H54 (cell line): Measurements from ENCODE around the gene HRH1.

ENCODE experiments used
- DNase-seq: peaks from one replicate; pipeline ENCODE4 v3.0.0; 2011; ENCODE audit warnings: low spot score, mixed read lengths; ENCODE audit not compliant: insufficient read length
- FAIRE-seq: peaks from 3 replicates; lab custom pipeline; 2011; peaks lifted over from hg19 to GRCh38; lab: Jason Lieb, UNC
- POLR2A ChIP-seq: IDR thresholded peaks from 2 replicates; pipeline ENCODE4 v1.6.1; 2011; ENCODE audit warnings: low read depth, mild to moderate bottlenecking, low read length

Gene HRH1

DNA sequence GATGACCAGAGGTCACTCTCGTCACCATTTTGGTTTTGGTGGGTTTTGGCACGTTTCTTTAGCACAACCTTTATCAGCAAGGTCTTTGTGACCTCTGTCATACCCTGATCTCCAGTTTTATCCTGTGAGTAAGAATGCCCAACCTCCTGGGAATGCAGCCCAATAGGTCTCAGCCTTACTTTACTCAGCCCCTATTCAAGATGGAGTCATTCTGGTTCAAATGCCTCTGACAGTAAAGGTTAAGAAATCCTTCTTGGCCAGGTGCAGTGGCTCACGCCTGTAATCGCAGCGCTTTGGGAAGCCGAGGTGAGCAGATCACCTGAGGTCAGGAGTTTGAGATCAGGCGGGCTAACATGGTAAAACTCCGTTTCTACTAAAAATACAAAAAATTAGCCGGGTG lies 114.7 kb downstream of the HRH1 start:
- DNase-seq (no peak), FAIRE-seq (no peak)
- no peak for TF ChIP-seq POLR2A

GRCh38 chr3:11271986-11272904 lies 118.0 kb downstream of the HRH1 start, which contains the start of gene ATG7:
Gene ATG7 (plus strand): TSS chr3:11272397. CDS start chr3:11298696, 26,299 bp downstream.
- DNase-seq (peak; percentile 88), FAIRE-seq (peak; percentile 58)
- TF ChIP-seq POLR2A, result peak; percentile 80

DNA sequence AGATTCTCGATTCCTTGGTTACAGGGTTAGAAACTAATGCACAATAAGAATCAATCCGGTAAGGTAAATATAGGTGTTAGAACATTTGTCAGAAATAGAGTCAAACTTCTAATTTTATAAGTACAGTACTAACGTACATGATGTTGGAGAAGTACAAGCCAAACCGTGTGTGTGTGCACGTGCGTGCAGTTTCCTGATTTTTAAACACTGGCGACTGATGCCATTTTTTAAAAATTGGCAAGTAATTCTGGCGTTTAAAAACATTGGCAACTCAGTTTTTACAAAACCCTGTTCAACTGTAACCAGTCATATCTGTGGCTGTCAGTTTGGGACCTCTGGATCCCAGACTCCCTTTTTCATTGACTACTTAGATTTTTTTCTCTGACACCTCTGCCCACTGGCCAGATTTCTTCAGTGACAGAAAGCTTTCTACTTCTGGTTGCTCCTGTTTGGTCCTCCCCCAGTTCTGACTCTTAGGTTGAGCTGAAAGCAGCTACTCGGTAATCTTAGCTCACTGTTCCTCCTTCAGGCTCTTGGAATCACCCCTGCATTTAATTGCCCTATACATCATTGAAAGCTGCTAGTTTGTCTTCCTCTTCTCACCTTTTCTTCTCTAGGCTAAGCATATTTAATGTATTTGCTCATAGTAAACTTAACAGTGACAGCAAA lies 118.7 kb downstream of the HRH1 start:
- FAIRE-seq (no peak), DNase-seq (no peak)
- TF ChIP-seq POLR2A, result no peak

GRCh38 chr3:11273891-11274291 lies 119.6 kb downstream of the HRH1 start:
- no peak for TF ChIP-seq POLR2A
- FAIRE-seq (no peak), DNase-seq (no peak)

- no peak for TF ChIP-seq POLR2A
- FAIRE-seq, result no peak
- DNase-seq, result no peak
These were observed 120.4 kb downstream of the HRH1 start for GRCh38 chr3:11274566-11275142.

GRCh38 chr3:11275926-11276325 lies 121.6 kb downstream of the HRH1 start:
- no peak for TF ChIP-seq POLR2A
- no peak for FAIRE-seq
- no peak for DNase-seq

DNA sequence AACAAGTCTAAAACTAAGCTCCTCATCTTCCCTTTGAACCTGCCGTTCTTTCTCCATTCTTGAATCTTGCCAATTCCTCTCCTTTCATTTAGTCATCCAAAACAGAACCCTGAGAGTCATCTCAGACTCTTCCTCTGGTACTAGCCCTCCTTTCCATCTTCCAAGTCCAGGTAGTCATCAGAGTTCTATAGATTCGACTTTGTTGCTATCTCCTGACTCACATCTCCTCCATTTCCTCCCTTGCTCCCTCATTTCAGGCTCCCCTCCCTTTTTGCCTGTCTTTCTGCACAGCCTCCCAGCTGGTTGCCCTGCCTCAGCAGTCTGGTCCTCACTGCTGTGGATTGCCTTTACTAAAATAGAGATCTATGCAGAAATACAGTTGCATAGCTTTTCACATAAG lies 122.6 kb downstream of the HRH1 start:
- no peak for TF ChIP-seq POLR2A
- FAIRE-seq, result no peak
- DNase-seq, result no peak

GRCh38 chr3:11282250-11283138 lies 128.2 kb downstream of the HRH1 start:
- no peak for DNase-seq
- no peak for FAIRE-seq
- TF ChIP-seq POLR2A, result no peak

- no peak for FAIRE-seq
- no peak for TF ChIP-seq POLR2A
- no peak for DNase-seq
These were observed 128.8 kb downstream of the HRH1 start for GRCh38 chr3:11283139-11283475.

- DNase-seq (no peak), FAIRE-seq (no peak)
- no peak for TF ChIP-seq POLR2A
These were observed 129.7 kb downstream of the HRH1 start for GRCh38 chr3:11284011-11284410.

- no peak for TF ChIP-seq POLR2A
- no peak for FAIRE-seq
These were observed 131.2 kb downstream of the HRH1 start for GRCh38 chr3:11285471-11285870.

GRCh38 chr3:11287404-11287803 lies 133.1 kb downstream of the HRH1 start:
- no peak for DNase-seq
- TF ChIP-seq POLR2A, result no peak
- FAIRE-seq, result no peak

More at GRCh38 chr3:11285471-11285870, 131.2 kb downstream of the HRH1 start:
- no peak for DNase-seq

- no peak for TF ChIP-seq POLR2A
- FAIRE-seq, result no peak
- DNase-seq, result no peak
These were observed 133.8 kb downstream of the HRH1 start for GRCh38 chr3:11288021-11288491.
